A673 (cell line): ENCODE measurements around the gene ECI2. TPM values are rescaled to one million over a fixed set of nuclear protein-coding genes. Genes with fewer than 3 reads are reported as not detected.

Source experiments
- BruUV-seq: library from RNA; stranded (reverse); fragments of 400-500 nt; replicated peaks from 2 replicates; lab custom pipeline; 2021; lab: Mats Ljungman, UMichigan
- CTCF ChIA-PET: fragments of 300-600 bp; sonication (Branson Sonifier 250); formaldehyde crosslinking; loops from one replicate; lab custom pipeline; 2022; ENCODE audit warnings: antibody characterized with exemption; lab: Charles Lee
- POLR2A ChIA-PET: fragments of 300-600 bp; sonication (Branson Sonifier 250); formaldehyde crosslinking; loops from one replicate; lab custom pipeline; 2022; ENCODE audit warnings: antibody characterized with exemption; ENCODE audit not compliant: low non-redundant PET; lab: Charles Lee
- DNase-seq: peaks from one replicate; pipeline ENCODE4 v3.0.0-alpha.2; 2015; ENCODE audit warnings: low spot score
- H3K27ac ChIP-seq: fragments of 200-600 bp; sonication (generic); 2 replicates; pipeline ENCODE4 v1.5.1; 2016; ENCODE audit warnings: mixed run types, low read depth, mild to moderate bottlenecking, mixed read lengths, antibody characterized with exemption, low read length; ENCODE audit not compliant: poor library complexity, severe bottlenecking
- H3K27me3 ChIP-seq: fragments of 200-600 bp; sonication (generic); replicated peaks from 2 replicates; pipeline ENCODE4 v1.6.1; 2017; ENCODE audit warnings: mixed run types, low read depth, mild to moderate bottlenecking, mixed read lengths, antibody characterized with exemption, low read length; ENCODE audit not compliant: insufficient read depth, poor library complexity
- H3K36me3 ChIP-seq: fragments of 200-600 bp; sonication (generic); 2 replicates; pipeline ENCODE4 v1.6.1; 2016; ENCODE audit warnings: mixed run types, mild to moderate bottlenecking, mixed read lengths, antibody characterized with exemption, low read length; ENCODE audit not compliant: insufficient read depth, poor library complexity, severe bottlenecking
- H3K4me1 ChIP-seq: fragments of 200-600 bp; sonication (generic); 2 replicates; pipeline ENCODE4 v1.6.1; 2017; ENCODE audit warnings: mixed run types, mild to moderate bottlenecking, mixed read lengths, antibody characterized with exemption, low read length; ENCODE audit not compliant: insufficient read depth, poor library complexity, severe bottlenecking
- H3K4me3 ChIP-seq: fragments of 200-600 bp; sonication (generic); 2 replicates; pipeline ENCODE4 v1.5.1; 2016; ENCODE audit warnings: low read depth, mixed run types, mild to moderate bottlenecking, mixed read lengths, low read length; ENCODE audit not compliant: poor library complexity, severe bottlenecking
- H3K9me3 ChIP-seq: fragments of 200-600 bp; sonication (generic); 2 replicates; pipeline ENCODE4 v1.6.1; 2016; ENCODE audit warnings: mixed run types, low read depth, mild to moderate bottlenecking, mixed read lengths, antibody characterized with exemption, low read length; ENCODE audit not compliant: poor library complexity, severe bottlenecking
- CTCF ChIP-seq: fragments of 300-800, 200-600 bp; sonication (generic); conservative IDR thresholded peaks from 2 replicates; pipeline ENCODE4 v1.5.1; 2017; ENCODE audit warnings: low read depth, mild to moderate bottlenecking, antibody characterized with exemption, low read length, moderate library complexity, mixed read lengths
- EZH2 ChIP-seq: fragments of 200-600 bp; sonication (generic); IDR thresholded peaks from 2 replicates; pipeline ENCODE4 v1.6.1; 2017; ENCODE audit warnings: borderline replicate concordance, low read depth, mild to moderate bottlenecking, mixed read lengths, antibody characterized with exemption, low read length; ENCODE audit not compliant: poor library complexity, severe bottlenecking
- intact Hi-C: fragments of 100-400 bp; cut with micrococcal nuclease; formaldehyde crosslinking; loops from one replicate; pipeline ENCODE4 v1.10.0; 2022; ENCODE audit not compliant: unreplicated experiment
- total RNA-seq: library from RNA; stranded (reverse); gene quantifications from 2 replicates; pipeline ENCODE4 v1.2.3, GENCODE V29; 2021

ECI2 gene
- total RNA-seq, 1 experiment from 2014 or later = 56.3 TPM

GRCh38 chr6:4135665-4136353, 434 bp upstream of the ECI2 start:
- H3K36me3 ChIP-seq = peaks cover 2% of the 10 kb centered on the region
- peaks cover 2% of the 10 kb centered on the region for H3K4me1 ChIP-seq
- intact Hi-C loops = no loop called here
- H3K4me3 ChIP-seq = peak overlapping the region; percentile 56
- ChIA-PET POLR2A (interaction anchor here (0.6 kb wide), 1 partner anchor 18 kb away, joined by 4 read pairs; no protein-coding TSS in a partner anchor), CTCF (interaction anchor here (0.6 to 0.7 kb wide), 2 partner anchors 115 to 147 kb away, joined by 5 read pairs; a partner anchor contains a TSS)
- no TSS peak for BruUV-seq
- peak overlapping the region; percentile 75 for H3K27ac ChIP-seq
- no peaks in the 10 kb centered on the region for H3K9me3 ChIP-seq
- DNase-seq = peak; percentile 96
- TF ChIP-seq CTCF (no peak), EZH2 (no peak)
- H3K27me3 ChIP-seq = no peaks in the 10 kb centered on the region

GRCh38 chr6:4133941-4134838, 1.2 kb downstream of the ECI2 start:
- ChIA-PET CTCF (no interaction called here), POLR2A (no interaction called here)
- Histone ChIP-seq H3K27me3 (no peaks in the 10 kb centered on the region), H3K4me3 (peak overlapping the region; percentile 74), H3K4me1 (no peaks in the 10 kb centered on the region), H3K27ac (peak overlapping the region; percentile 45), H3K36me3 (peaks cover 16% of the 10 kb centered on the region), H3K9me3 (no peaks in the 10 kb centered on the region)
- peak; percentile 42 for DNase-seq
- TF ChIP-seq CTCF = no peak
- TF ChIP-seq EZH2 = no peak
- BruUV-seq = no TSS peak
- intact Hi-C loops = no loop called here

- no peak for DNase-seq
- Histone ChIP-seq H3K4me3 (no peak overlapping the region), H3K27me3 (no peaks in the 10 kb centered on the region), H3K4me1 (no peaks in the 10 kb centered on the region), H3K27ac (no peak overlapping the region), H3K9me3 (no peaks in the 10 kb centered on the region), H3K36me3 (peaks cover 24% of the 10 kb centered on the region)
- ChIA-PET CTCF (no interaction called here), POLR2A (no interaction called here)
- intact Hi-C loops = no loop called here
- no peak for TF ChIP-seq CTCF
- TF ChIP-seq EZH2 = no peak
- no TSS peak for BruUV-seq
Observed at GRCh38 chr6:4130357-4130987, 4.9 kb downstream of the ECI2 start.
